Measurements from ENCODE around the gene FRMD3. TPM values are rescaled to one million over a fixed set of nuclear protein-coding genes. Genes with fewer than 3 reads are reported as not detected.

Gene FRMD3
- total and polyA plus RNA-seq, 10 donors, result 0.82 to 45.8 (median 18.9) TPM

DNA sequence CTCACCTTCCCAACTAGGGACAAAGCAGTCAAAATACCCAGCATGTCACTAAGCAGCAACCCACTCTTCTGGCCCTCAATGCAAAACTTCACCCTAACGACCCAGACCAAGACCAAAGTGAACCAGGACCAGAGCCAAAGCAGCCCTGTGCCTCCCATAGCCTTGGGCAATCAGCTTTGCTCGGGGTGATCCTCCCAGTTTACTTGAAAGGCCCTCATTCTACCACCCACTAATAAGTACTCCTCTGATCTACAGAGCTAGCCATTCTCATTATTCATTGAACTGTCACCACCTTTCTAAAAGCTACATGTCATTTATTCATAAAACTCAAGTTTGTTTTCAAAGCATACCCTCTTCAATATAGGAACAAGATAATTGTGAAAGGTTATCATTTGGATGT, 221.0 kb downstream of the FRMD3 start:
- no peaks in the 10 kb centered on the region for H3K4me1 ChIP-seq
- 39 to 59% (median 53%) methylated on average over 2 of the region's 2 CpGs for WGBS, 5 donors
- H3K36me3 ChIP-seq, result peaks cover 0 to 24% (median 0%) of the 10 kb centered on the region in 6 donors
- intact Hi-C loops (cut with DNase I; ENCODE audit: low total_unique reads), result no loop called here
- TF ChIP-seq, protein P1, sequence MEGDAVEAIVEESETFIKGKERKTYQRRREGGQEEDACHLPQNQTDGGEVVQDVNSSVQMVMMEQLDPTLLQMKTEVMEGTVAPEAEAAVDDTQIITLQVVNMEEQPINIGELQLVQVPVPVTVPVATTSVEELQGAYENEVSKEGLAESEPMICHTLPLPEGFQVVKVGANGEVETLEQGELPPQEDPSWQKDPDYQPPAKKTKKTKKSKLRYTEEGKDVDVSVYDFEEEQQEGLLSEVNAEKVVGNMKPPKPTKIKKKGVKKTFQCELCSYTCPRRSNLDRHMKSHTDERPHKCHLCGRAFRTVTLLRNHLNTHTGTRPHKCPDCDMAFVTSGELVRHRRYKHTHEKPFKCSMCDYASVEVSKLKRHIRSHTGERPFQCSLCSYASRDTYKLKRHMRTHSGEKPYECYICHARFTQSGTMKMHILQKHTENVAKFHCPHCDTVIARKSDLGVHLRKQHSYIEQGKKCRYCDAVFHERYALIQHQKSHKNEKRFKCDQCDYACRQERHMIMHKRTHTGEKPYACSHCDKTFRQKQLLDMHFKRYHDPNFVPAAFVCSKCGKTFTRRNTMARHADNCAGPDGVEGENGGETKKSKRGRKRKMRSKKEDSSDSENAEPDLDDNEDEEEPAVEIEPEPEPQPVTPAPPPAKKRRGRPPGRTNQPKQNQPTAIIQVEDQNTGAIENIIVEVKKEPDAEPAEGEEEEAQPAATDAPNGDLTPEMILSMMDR (IDR thresholded peaks at IDR 0.05 in 8 of 11, conservative IDR thresholded peaks at IDR 0.05 in 3 of 11), result no peak
- TF ChIP-seq POLR2A (IDR thresholded peaks at IDR 0.05) (no peak), POLR2AphosphoS5 (IDR thresholded peaks at IDR 0.05) (no peak)
- H3K9me3 ChIP-seq, result peaks cover 0 to 9% (median 0%) of the 10 kb centered on the region in 8 donors
- no peak for DNase-seq
- H3K27ac ChIP-seq, result no peak overlapping the region
- H3K4me3 ChIP-seq, result no peak overlapping the region
- H3K27me3 ChIP-seq (replicated peaks in 1 of 7), result no peaks in the 10 kb centered on the region

GRCh38 chr9:83315649-83316048, 222.6 kb downstream of the FRMD3 start:
- intact Hi-C loops (cut with DNase I; ENCODE audit: low total_unique reads), result no loop called here
- Histone ChIP-seq H3K4me1 (no peaks in the 10 kb centered on the region), H3K4me3 (no peak overlapping the region), H3K27ac (no peak overlapping the region), H3K27me3 (replicated peaks in 1 of 7) (no peaks in the 10 kb centered on the region), H3K36me3 (peaks cover 0 to 35% (median 7%) of the 10 kb centered on the region in 6 donors), H3K9me3 (peaks cover 0 to 9% (median 0%) of the 10 kb centered on the region in 8 donors)
- no peak for DNase-seq
- 94 to 100% (median 98%) methylated on average over 4 of the region's 4 CpGs for WGBS, 5 donors
- TF ChIP-seq POLR2AphosphoS5 (IDR thresholded peaks at IDR 0.05) (no peak), POLR2A (IDR thresholded peaks at IDR 0.05) (no peak)
- TF ChIP-seq, protein P1 (IDR thresholded peaks at IDR 0.05 in 8 of 11, conservative IDR thresholded peaks at IDR 0.05 in 3 of 11), result no peak

GRCh38 chr9:83313781-83314180, 224.4 kb downstream of the FRMD3 start:
- intact Hi-C loops (cut with DNase I; ENCODE audit: low total_unique reads), result no loop called here
- TF ChIP-seq POLR2AphosphoS5 (IDR thresholded peaks at IDR 0.05), result no peak
- no peak for TF ChIP-seq POLR2A (IDR thresholded peaks at IDR 0.05)
- TF ChIP-seq, protein P1 (IDR thresholded peaks at IDR 0.05 in 8 of 11, conservative IDR thresholded peaks at IDR 0.05 in 3 of 11), result no peak
- no peaks in the 10 kb centered on the region for H3K9me3 ChIP-seq
- H3K36me3 ChIP-seq, result peaks cover 0 to 52% (median 8%) of the 10 kb centered on the region in 6 donors
- H3K27me3 ChIP-seq (replicated peaks in 1 of 7), result no peaks in the 10 kb centered on the region
- H3K27ac ChIP-seq, result no peak overlapping the region
- no peak overlapping the region for H3K4me3 ChIP-seq
- no peak for DNase-seq
- WGBS, 5 donors, result 81 to 95% (median 91%) methylated on average over 6 of the region's 6 CpGs
- no peaks in the 10 kb centered on the region for H3K4me1 ChIP-seq

DNA sequence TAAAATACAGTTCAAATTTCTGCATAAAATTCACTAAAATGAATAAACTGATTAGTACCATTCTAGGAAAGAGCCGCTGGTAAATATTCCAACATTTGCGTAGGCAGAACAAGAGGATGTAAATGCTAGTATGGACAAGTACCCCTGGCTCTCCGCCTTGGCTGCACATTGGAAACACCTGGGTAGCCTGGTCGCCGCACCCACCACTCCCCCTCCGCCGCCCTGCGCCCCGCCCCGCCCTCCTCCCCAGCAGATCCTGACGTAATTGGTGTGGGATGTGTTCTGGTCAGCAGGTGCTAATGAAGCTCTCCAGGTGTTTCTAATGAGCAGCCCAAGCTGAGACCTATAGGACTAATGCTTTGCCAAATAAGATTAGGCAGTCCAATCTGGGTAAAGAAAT, 225.7 kb downstream of the FRMD3 start:
- no peaks in the 10 kb centered on the region for H3K27me3 ChIP-seq (replicated peaks in 1 of 7)
- DNase-seq, result no peak
- TF ChIP-seq POLR2AphosphoS5 (IDR thresholded peaks at IDR 0.05), result no peak
- TF ChIP-seq POLR2A (IDR thresholded peaks at IDR 0.05), result no peak
- TF ChIP-seq, protein P1 (IDR thresholded peaks at IDR 0.05 in 8 of 11, conservative IDR thresholded peaks at IDR 0.05 in 3 of 11), result no peak
- intact Hi-C loops (cut with DNase I; ENCODE audit: low total_unique reads), result no loop called here
- H3K27ac ChIP-seq, result no peak overlapping the region
- H3K4me1 ChIP-seq, result peaks cover 0 to 5% (median 0%) of the 10 kb centered on the region in 6 donors
- H3K9me3 ChIP-seq, result no peaks in the 10 kb centered on the region
- peaks cover 0 to 63% (median 8%) of the 10 kb centered on the region in 6 donors for H3K36me3 ChIP-seq
- WGBS, 5 donors, result 94 to 99% (median 96%) methylated on average over 11 of the region's 11 CpGs
- H3K4me3 ChIP-seq, result no peak overlapping the region
